Measurements from ENCODE around the gene FGFR1OP2.

The FGFR1OP2 gene

DNA sequence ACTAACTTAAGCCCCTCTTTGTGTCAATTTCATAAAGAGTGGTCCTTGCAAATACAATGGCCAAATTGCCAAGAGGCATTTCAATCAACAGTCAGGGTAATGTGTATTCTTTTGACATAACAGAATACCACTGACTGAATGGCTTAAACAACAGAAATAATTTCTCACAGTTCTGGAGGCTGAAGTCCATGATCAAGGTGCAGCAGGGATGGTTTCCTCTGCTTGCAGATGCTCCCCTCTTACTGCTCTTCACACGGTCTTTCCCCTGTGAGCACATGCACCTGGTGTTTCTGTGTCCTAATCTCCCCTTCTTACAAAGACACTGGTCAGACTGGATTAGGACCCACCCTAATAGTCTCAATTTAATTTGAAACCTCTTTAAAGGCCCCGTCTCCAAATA, 31.9 kb downstream of the FGFR1OP2 start:
- no peak overlapping the region for H3K27ac ChIP-seq
- no peak for TF ChIP-seq CTCF (conservative IDR thresholded peaks at IDR 0.05)

DNA sequence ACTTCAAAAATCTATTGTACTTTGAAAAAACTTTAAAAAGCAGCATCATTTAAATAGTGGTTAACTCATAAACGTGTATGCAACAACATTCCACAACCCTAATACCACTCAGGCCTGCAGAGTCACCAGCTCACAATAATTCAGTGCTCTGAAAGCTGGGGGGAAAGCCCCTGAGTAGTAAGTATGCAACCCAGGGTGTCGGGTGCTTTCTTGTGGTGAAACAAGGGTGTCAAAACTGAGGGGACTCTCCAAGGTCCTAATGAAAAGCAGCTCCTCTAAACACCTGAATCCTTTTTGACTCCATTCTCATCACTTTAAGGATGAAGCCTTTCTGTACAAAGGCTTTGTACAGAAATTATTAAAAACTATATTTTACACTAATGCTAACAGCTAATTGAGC, 33.7 kb downstream of the FGFR1OP2 start:
- TF ChIP-seq CTCF (conservative IDR thresholded peaks at IDR 0.05) = no peak
- H3K27ac ChIP-seq = no peak overlapping the region

GRCh38 chr12:26976687-26977086, 38.4 kb downstream of the FGFR1OP2 start:
- no peak overlapping the region for H3K27ac ChIP-seq
- no peak for TF ChIP-seq CTCF (conservative IDR thresholded peaks at IDR 0.05)

GRCh38 chr12:26978801-26979200, 40.5 kb downstream of the FGFR1OP2 start:
- no peak for TF ChIP-seq CTCF (conservative IDR thresholded peaks at IDR 0.05)
- H3K27ac ChIP-seq = no peak overlapping the region

- TF ChIP-seq CTCF (conservative IDR thresholded peaks at IDR 0.05) = no peak
- H3K27ac ChIP-seq = no peak overlapping the region
Measured at GRCh38 chr12:26979733-26980132, 41.5 kb downstream of the FGFR1OP2 start.

DNA sequence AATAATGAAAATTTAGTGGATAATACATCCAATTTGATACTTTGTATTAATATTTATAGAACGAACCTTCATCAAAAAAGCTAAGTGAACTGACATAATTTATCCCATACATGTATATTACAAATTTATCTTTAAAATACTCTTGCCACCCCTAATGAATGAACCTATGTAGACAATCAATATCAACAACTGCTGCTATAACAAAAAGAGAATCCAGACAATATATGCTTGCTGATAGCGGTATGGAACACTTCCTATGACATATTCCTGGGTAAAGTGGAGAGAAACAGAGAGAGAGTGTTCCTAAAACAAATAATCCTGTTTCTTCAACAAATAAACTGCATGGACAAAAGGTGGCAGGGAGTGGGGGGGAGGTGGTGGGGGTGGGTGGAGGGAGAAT, 44.6 kb downstream of the FGFR1OP2 start:
- TF ChIP-seq CTCF (conservative IDR thresholded peaks at IDR 0.05) = no peak
- H3K27ac ChIP-seq = no peak overlapping the region

- H3K27ac ChIP-seq = no peak overlapping the region; the same call in 1 of the 2 replicates
- TF ChIP-seq CTCF (conservative IDR thresholded peaks at IDR 0.05) = no peak
Measured at GRCh38 chr12:26987634-26988424, 49.6 kb downstream of the FGFR1OP2 start.

All from VCaP (cell line).